Stimulated activated memory B cell treated with anti-CD40 and anti-IgM and Interleukin-4, amounts not matched to agents 10 μg/mL and 1 μg/mL and 100 μg/mL, for 72 hours (primary cell): ENCODE data around the gene TRIOBP.
A peak's percentile ranks its signal among the peaks of the same experiment; 100 is the strongest.

Source experiments
- ATAC-seq: fragments of 150-1000 bp; cut with Tn5 transposase; 2 replicates; pipeline ENCODE4 v1.10.0; 2021
- H3K27ac Mint-ChIP-seq: one replicate; pipeline ENCODE4 v1.8.0; 2022; ENCODE audit warnings: mild to moderate bottlenecking, mixed read lengths
- H3K27me3 Mint-ChIP-seq: one replicate; pipeline ENCODE4 v1.8.0; 2022; ENCODE audit warnings: mixed read lengths
- H3K36me3 Mint-ChIP-seq: one replicate; pipeline ENCODE4 v1.8.0; 2022; ENCODE audit warnings: mixed read lengths
- H3K4me1 Mint-ChIP-seq: one replicate; pipeline ENCODE4 v1.8.0; 2022; ENCODE audit warnings: mixed read lengths
- H3K4me3 Mint-ChIP-seq: one replicate; pipeline ENCODE4 v1.8.0; 2022; ENCODE audit warnings: mild to moderate bottlenecking, moderate library complexity, mixed read lengths
- H3K9me3 Mint-ChIP-seq: one replicate; pipeline ENCODE4 v1.8.0; 2022; ENCODE audit warnings: mixed read lengths

Gene TRIOBP

GRCh38 chr22:37803195-37803638 lies 106.4 kb downstream of the TRIOBP start:
- ATAC-seq, result no peak
- Mint-ChIP-seq H3K9me3 (no peaks in the 10 kb centered on the region), H3K27me3 (peaks cover 57% of the 10 kb centered on the region), H3K4me3 (peak overlapping the region; percentile 62), H3K4me1 (peaks cover 53% of the 10 kb centered on the region), H3K27ac (no peak overlapping the region), H3K36me3 (no peaks in the 10 kb centered on the region)

- Mint-ChIP-seq H3K36me3 (no peaks in the 10 kb centered on the region), H3K9me3 (no peaks in the 10 kb centered on the region), H3K4me3 (peak overlapping the region; percentile 64), H3K27me3 (peaks cover 63% of the 10 kb centered on the region), H3K27ac (peak overlapping the region; percentile 63), H3K4me1 (peaks cover 53% of the 10 kb centered on the region)
- ATAC-seq, result no peak
These were observed 106.9 kb downstream of the TRIOBP start for GRCh38 chr22:37803639-37804351.

- H3K27me3 Mint-ChIP-seq, result peaks cover 69% of the 10 kb centered on the region
- peak overlapping the region; percentile 63 for H3K27ac Mint-ChIP-seq
- H3K36me3 Mint-ChIP-seq, result no peaks in the 10 kb centered on the region
- H3K9me3 Mint-ChIP-seq, result no peaks in the 10 kb centered on the region
- peak overlapping the region; percentile 64 for H3K4me3 Mint-ChIP-seq
- ATAC-seq, result peak; percentile 51
- H3K4me1 Mint-ChIP-seq, result peaks cover 53% of the 10 kb centered on the region
These were observed 107.6 kb downstream of the TRIOBP start for GRCh38 chr22:37804352-37804880.

- H3K27me3 Mint-ChIP-seq, result peaks cover 76% of the 10 kb centered on the region
- H3K27ac Mint-ChIP-seq, result peak overlapping the region; percentile 63
- peak; percentile 18 for ATAC-seq
- H3K36me3 Mint-ChIP-seq, result no peaks in the 10 kb centered on the region
- H3K4me3 Mint-ChIP-seq, result peak overlapping the region; percentile 64
- H3K4me1 Mint-ChIP-seq, result peaks cover 53% of the 10 kb centered on the region
- H3K9me3 Mint-ChIP-seq, result no peaks in the 10 kb centered on the region
These were observed 108.3 kb downstream of the TRIOBP start for GRCh38 chr22:37804881-37805809.

GRCh38 chr22:37805810-37806277 lies 109.0 kb downstream of the TRIOBP start:
- no peak for ATAC-seq
- no peaks in the 10 kb centered on the region for H3K36me3 Mint-ChIP-seq
- peaks cover 53% of the 10 kb centered on the region for H3K4me1 Mint-ChIP-seq
- H3K9me3 Mint-ChIP-seq, result no peaks in the 10 kb centered on the region
- H3K27ac Mint-ChIP-seq, result no peak overlapping the region
- H3K27me3 Mint-ChIP-seq, result peaks cover 77% of the 10 kb centered on the region
- peak overlapping the region; percentile 13 for H3K4me3 Mint-ChIP-seq

GRCh38 chr22:37806409-37807333 lies 109.8 kb downstream of the TRIOBP start:
- Mint-ChIP-seq H3K36me3 (no peaks in the 10 kb centered on the region), H3K9me3 (no peaks in the 10 kb centered on the region), H3K27ac (no peak overlapping the region), H3K4me3 (peak overlapping the region; percentile 13), H3K4me1 (peaks cover 53% of the 10 kb centered on the region), H3K27me3 (peaks cover 77% of the 10 kb centered on the region)
- no peak for ATAC-seq

- Mint-ChIP-seq H3K27ac (no peak within 1 kb of the TSS), H3K4me1 (peaks cover 50% of the 10 kb centered on the region), H3K36me3 (no peaks in the 10 kb centered on the region), H3K4me3 (peak within 1 kb of the TSS; percentile 60), H3K27me3 (peaks cover 81% of the 10 kb centered on the region), H3K9me3 (no peaks in the 10 kb centered on the region)
- peak; percentile 95 for ATAC-seq
These were observed 110.8 kb downstream of the TRIOBP start, which contains the start of gene GCAT for GRCh38 chr22:37807410-37808293. GCAT (plus strand) TSS chr22:37807934; CDS start chr22:37807968, 34 bp downstream.

GRCh38 chr22:37808294-37808657 lies 111.4 kb downstream of the TRIOBP start:
- Mint-ChIP-seq H3K36me3 (no peaks in the 10 kb centered on the region), H3K4me1 (peaks cover 44% of the 10 kb centered on the region), H3K9me3 (no peaks in the 10 kb centered on the region), H3K27me3 (peaks cover 81% of the 10 kb centered on the region), H3K27ac (no peak overlapping the region), H3K4me3 (peak overlapping the region; percentile 60)
- ATAC-seq, result no peak

GRCh38 chr22:37809672-37810333 lies 113.0 kb downstream of the TRIOBP start:
- Mint-ChIP-seq H3K9me3 (no peaks in the 10 kb centered on the region), H3K4me1 (peaks cover 30% of the 10 kb centered on the region), H3K27me3 (peaks cover 75% of the 10 kb centered on the region), H3K27ac (no peak overlapping the region), H3K4me3 (no peak overlapping the region), H3K36me3 (no peaks in the 10 kb centered on the region)
- no peak for ATAC-seq

- no peak overlapping the region for H3K4me3 Mint-ChIP-seq
- H3K27me3 Mint-ChIP-seq, result peaks cover 76% of the 10 kb centered on the region
- H3K4me1 Mint-ChIP-seq, result peaks cover 15% of the 10 kb centered on the region
- no peaks in the 10 kb centered on the region for H3K36me3 Mint-ChIP-seq
- no peak overlapping the region for H3K27ac Mint-ChIP-seq
- H3K9me3 Mint-ChIP-seq, result no peaks in the 10 kb centered on the region
- no peak for ATAC-seq
These were observed 115.0 kb downstream of the TRIOBP start for GRCh38 chr22:37811867-37812266.

GRCh38 chr22:37812869-37813678 lies 116.2 kb downstream of the TRIOBP start:
- Mint-ChIP-seq H3K27ac (no peak overlapping the region), H3K27me3 (peaks cover 65% of the 10 kb centered on the region), H3K4me1 (peaks cover 14% of the 10 kb centered on the region), H3K4me3 (no peak overlapping the region), H3K9me3 (no peaks in the 10 kb centered on the region), H3K36me3 (no peaks in the 10 kb centered on the region)
- no peak for ATAC-seq

GRCh38 chr22:37815593-37815992 lies 118.7 kb downstream of the TRIOBP start:
- no peak for ATAC-seq
- Mint-ChIP-seq H3K9me3 (no peaks in the 10 kb centered on the region), H3K27me3 (peaks cover 52% of the 10 kb centered on the region), H3K4me1 (peaks cover 17% of the 10 kb centered on the region), H3K4me3 (no peak overlapping the region), H3K27ac (no peak overlapping the region), H3K36me3 (no peaks in the 10 kb centered on the region)
